ENCODE measurements around the gene PTPN1. TPM values are rescaled to one million over a fixed set of nuclear protein-coding genes. Genes with fewer than 3 reads are reported as not detected.

Gene PTPN1
- total and polyA plus RNA-seq, 2 of the 4 experiments (the other 2 are of a cell fraction): 31.7 to 37.4 TPM

DNA sequence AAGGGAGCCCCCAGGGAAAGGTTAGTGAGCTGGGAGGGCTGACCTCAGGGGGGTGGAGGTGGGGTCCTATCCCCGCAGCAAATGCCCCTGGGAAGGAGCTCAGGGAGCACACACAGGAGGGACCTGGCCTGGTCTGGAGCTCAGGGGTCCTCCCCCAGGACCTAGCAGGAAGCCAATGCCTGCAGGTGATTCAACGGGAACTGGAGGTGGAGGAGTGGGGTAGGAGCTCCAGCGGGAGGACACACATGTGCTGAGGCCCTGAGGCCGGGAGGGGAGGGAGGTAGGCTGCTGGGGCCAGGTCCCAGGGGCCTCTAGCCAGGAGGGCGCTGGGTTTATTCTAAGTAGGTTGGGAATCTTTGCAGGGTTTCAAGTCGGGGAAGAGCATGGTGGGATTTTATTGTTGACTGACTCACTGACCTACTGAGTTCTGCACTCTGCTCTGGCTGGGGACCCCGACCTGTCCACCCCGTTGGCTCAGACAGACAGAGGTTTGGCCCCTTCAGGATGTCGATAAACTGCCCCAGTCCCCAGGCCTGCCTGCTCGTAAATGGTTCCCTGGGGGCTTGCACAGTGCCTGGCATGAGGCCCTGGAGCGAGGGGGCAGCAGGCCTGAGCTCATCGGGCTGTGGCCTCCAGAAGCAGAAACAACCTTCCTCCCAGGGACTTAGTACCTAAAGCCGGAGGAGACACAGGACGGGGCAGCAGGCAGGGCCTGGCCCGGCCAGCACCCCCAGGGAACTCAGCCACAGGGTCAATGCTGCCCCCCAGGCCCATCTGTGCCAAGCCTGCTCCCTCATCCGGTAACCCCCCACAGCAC lies 118.9 kb downstream of the PTPN1 start (continued):
- no peak for TF ChIP-seq SMC3 (IDR thresholded peaks at IDR 0.05; ENCODE audit: low read depth, low read length)

GRCh38 chr20:50629670-50630045 lies 119.5 kb downstream of the PTPN1 start:
- Histone ChIP-seq H2BK15ac (ENCODE audit: low read depth, low read length) (no peak overlapping the region), H3K9me1 (ENCODE audit: insufficient read depth, low read length) (peaks cover 4% of the 10 kb centered on the region), H3K9ac (ENCODE audit: low read depth, low read length) (no peak overlapping the region), H3K23ac (ENCODE audit: low read depth, low read length) (no peak overlapping the region), H2AK5ac (ENCODE audit: low read depth, low read length) (peak overlapping the region; percentile 74; the same call in 1 of the 2 replicates), H2BK120ac (ENCODE audit: low read depth, low read length) (peak overlapping the region; percentile 29; the same call in 1 of the 2 replicates), H3K36me3 (ENCODE audit: control insufficient read depth, insufficient read depth, low read length) (no peaks in the 10 kb centered on the region), H4K91ac (ENCODE audit: insufficient read depth, low read depth, low read length) (no peak overlapping the region), H3K27ac (ENCODE audit: insufficient read depth, low read length) (no peak overlapping the region), H3K4me2 (ENCODE audit: low read depth, low read length) (no peak overlapping the region), H4K8ac (ENCODE audit: low read depth in 2 of 2, low read length in 2 of 2) (no peak overlapping the region), H3K79me1 (ENCODE audit: low read depth in 1 of 2, low read length in 2 of 2) (peaks cover 4 to 30% of the 10 kb centered on the region in 2 experiments; a peak in 3 of 4 replicates), H3K18ac (ENCODE audit: low read depth, low read length) (no peak overlapping the region), H3K4me1 (ENCODE audit: control insufficient read depth, insufficient read depth, low read length) (peaks cover 7% of the 10 kb centered on the region; the same call in 1 of the 2 replicates), H3K56ac (ENCODE audit: extremely low read depth, insufficient read depth, low read length) (no peak overlapping the region), H2BK5ac (ENCODE audit: low read depth, low read length, poor library complexity, severe bottlenecking) (no peak overlapping the region), H2BK20ac (ENCODE audit: low read depth, low read length) (no peak overlapping the region), H4K20me1 (ENCODE audit: insufficient read depth, low read length) (no peaks in the 10 kb centered on the region), H3K4ac (ENCODE audit: low read depth, low read length) (no peak overlapping the region), H3K14ac (replicated peaks; ENCODE audit: low read depth, low read length) (no peak overlapping the region), H3K27me3 (ENCODE audit: control insufficient read depth, insufficient read depth, low read length) (no peaks in the 10 kb centered on the region), H3K4me3 (ENCODE audit: insufficient read depth, low read depth, low read length) (no peak overlapping the region), H2AK9ac (replicated peaks; ENCODE audit: low read depth, low read length, poor library complexity) (no peak overlapping the region), H4K5ac (ENCODE audit: low read depth, low read length) (no peak overlapping the region), H2AFZ (replicated peaks; ENCODE audit: low read length, poor library complexity) (no peak overlapping the region), H3K9me3 (ENCODE audit: control insufficient read depth, insufficient read depth, low read length) (no peaks in the 10 kb centered on the region)
- DNase-seq (no peak), ATAC-seq (ENCODE audit: low read depth) (no peak)
- BruUV-seq (replicated peaks): no TSS peak
- POLR2A ChIA-PET (ENCODE audit: unreplicated experiment): no interaction called here
- CTCF ChIA-PET: no interaction called here
- in situ Hi-C loops (cut with MboI; ENCODE audit: low sequenced_read_pairs) (loop anchor here (5.0 kb wide), 1 partner anchor 113 kb away; no protein-coding TSS in a partner anchor), intact Hi-C loops (cut with micrococcal nuclease) (no loop called here), dilution Hi-C loops (cut with HindIII; ENCODE audit: low sequenced_read_pairs, unreplicated experiment) (no loop called here)
- no peak for TF ChIP-seq SMC3 (IDR thresholded peaks at IDR 0.05; ENCODE audit: low read depth, low read length)
- no peak for TF ChIP-seq CHD1 (IDR thresholded peaks at IDR 0.05; ENCODE audit: low read depth, low read length)
- no CpG with 5 or more reads among the region's 7 CpGs for whole genome bisulfite sequencing, 2 experiments (ENCODE audit: extremely low coverage in 2 of 2, insufficient read length in 1 of 2)
